ENCODE results near the gene PROSER3.

Gene PROSER3

DNA sequence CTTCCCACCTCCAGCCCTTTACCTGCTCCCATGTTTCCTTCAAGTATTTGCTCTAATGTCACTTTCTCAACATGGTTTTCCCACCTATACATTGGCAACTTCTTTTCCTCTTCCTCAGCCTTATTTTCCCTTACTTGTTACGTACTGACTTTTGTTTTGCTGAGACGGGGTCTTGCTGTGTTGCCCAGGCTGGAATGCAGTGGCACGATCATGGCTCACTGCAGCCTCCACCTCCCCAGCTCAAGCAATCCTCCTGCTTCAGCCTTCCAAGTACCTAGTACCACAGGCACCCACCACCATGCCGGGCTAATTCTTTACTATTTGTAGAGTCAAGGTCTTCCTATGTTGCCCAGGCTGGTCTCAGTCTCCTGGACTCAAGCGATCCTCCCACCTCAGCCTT is 49.7 kb downstream of the PROSER3 start:
- no peak overlapping the region for H3K4me3 ChIP-seq
- intact Hi-C loops (cut with DNase I; ENCODE audit: low total_unique reads): no loop called here
- H3K27ac ChIP-seq: no peak overlapping the region
- no peaks in the 10 kb centered on the region for H3K36me3 ChIP-seq
- no peaks in the 10 kb centered on the region for H3K9me3 ChIP-seq
- DNase-seq: no peak
- TF ChIP-seq, protein P1, sequence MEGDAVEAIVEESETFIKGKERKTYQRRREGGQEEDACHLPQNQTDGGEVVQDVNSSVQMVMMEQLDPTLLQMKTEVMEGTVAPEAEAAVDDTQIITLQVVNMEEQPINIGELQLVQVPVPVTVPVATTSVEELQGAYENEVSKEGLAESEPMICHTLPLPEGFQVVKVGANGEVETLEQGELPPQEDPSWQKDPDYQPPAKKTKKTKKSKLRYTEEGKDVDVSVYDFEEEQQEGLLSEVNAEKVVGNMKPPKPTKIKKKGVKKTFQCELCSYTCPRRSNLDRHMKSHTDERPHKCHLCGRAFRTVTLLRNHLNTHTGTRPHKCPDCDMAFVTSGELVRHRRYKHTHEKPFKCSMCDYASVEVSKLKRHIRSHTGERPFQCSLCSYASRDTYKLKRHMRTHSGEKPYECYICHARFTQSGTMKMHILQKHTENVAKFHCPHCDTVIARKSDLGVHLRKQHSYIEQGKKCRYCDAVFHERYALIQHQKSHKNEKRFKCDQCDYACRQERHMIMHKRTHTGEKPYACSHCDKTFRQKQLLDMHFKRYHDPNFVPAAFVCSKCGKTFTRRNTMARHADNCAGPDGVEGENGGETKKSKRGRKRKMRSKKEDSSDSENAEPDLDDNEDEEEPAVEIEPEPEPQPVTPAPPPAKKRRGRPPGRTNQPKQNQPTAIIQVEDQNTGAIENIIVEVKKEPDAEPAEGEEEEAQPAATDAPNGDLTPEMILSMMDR (IDR thresholded peaks at IDR 0.05): no peak
- H3K4me1 ChIP-seq: no peaks in the 10 kb centered on the region
- H3K27me3 ChIP-seq: peaks cover 0 to 27% of the 10 kb centered on the region in 2 donors

GRCh38 chr19:35811317-35812219 is 53.6 kb downstream of the PROSER3 start:
- Histone ChIP-seq H3K9me3 (no peaks in the 10 kb centered on the region), H3K27me3 (peaks cover 0 to 33% of the 10 kb centered on the region in 2 donors), H3K4me3 (no peak overlapping the region), H3K27ac (no peak overlapping the region), H3K36me3 (no peaks in the 10 kb centered on the region), H3K4me1 (no peaks in the 10 kb centered on the region)
- TF ChIP-seq, protein P1 (IDR thresholded peaks at IDR 0.05): no peak
- intact Hi-C loops (cut with DNase I; ENCODE audit: low total_unique reads): no loop called here
- no peak for DNase-seq

- no peak for DNase-seq
- no peak within 1 kb of the TSS for H3K4me3 ChIP-seq
- intact Hi-C loops (cut with DNase I; ENCODE audit: low total_unique reads): no loop called here
- no peaks in the 10 kb centered on the region for H3K36me3 ChIP-seq
- no peak within 1 kb of the TSS for H3K27ac ChIP-seq
- peaks cover 0 to 29% of the 10 kb centered on the region in 2 donors for H3K27me3 ChIP-seq
- TF ChIP-seq, protein P1 (IDR thresholded peaks at IDR 0.05): no peak
- H3K4me1 ChIP-seq: no peaks in the 10 kb centered on the region
- no peaks in the 10 kb centered on the region for H3K9me3 ChIP-seq
Measured at GRCh38 chr19:35812220-35813042, 54.5 kb downstream of the PROSER3 start, which contains the start of gene PRODH2. Gene PRODH2, minus strand, starts transcription at chr19:35812845. Its CDS starts 40 bp downstream, at chr19:35812805.

DNA sequence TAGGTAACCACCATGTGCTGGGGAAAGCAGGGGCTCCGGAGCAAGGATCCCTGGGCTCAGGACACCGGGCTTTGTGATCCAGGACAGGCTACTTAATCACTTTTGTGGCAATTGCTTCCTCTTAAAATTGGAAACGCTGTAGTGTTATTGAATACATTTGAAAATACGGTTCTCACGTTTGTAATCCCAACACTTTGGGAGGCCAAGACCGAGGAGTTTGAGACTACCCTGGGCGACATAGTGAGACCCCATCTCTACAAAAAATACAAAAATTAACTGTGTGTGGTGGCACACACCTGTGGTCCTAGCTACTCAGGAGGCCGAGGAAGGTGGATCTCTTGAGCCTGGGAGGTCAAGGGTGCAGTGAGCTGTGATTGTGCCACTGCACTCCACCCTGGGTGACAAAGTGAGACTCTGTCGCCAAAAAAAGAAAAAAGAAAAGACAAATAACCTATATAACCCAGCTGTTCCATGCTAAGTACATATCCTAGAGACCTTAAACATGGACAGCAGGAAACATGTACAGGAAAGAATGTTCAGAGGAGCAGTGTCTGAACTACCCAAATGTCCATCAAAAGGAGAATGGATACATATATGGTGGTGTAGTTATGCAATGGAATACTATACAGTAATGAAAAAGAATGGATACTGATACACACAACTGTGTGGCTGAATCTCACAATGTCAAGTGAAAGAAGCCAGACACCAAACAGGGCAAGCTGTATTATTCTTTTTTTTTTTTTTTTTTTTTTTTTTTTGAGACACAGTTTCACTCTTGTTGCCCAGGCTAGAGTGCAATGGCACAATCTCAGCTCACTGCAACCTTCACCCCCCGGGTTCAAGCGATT is 55.3 kb downstream of the PROSER3 start:
- no peaks in the 10 kb centered on the region for H3K4me1 ChIP-seq
- H3K36me3 ChIP-seq: no peaks in the 10 kb centered on the region
- TF ChIP-seq, protein P1 (IDR thresholded peaks at IDR 0.05): no peak
- intact Hi-C loops (cut with DNase I; ENCODE audit: low total_unique reads): no loop called here
- no peak for DNase-seq
- H3K4me3 ChIP-seq: no peak overlapping the region
- no peak overlapping the region for H3K27ac ChIP-seq
- H3K9me3 ChIP-seq: no peaks in the 10 kb centered on the region
- H3K27me3 ChIP-seq: peaks cover 0 to 33% of the 10 kb centered on the region in 2 donors

DNA sequence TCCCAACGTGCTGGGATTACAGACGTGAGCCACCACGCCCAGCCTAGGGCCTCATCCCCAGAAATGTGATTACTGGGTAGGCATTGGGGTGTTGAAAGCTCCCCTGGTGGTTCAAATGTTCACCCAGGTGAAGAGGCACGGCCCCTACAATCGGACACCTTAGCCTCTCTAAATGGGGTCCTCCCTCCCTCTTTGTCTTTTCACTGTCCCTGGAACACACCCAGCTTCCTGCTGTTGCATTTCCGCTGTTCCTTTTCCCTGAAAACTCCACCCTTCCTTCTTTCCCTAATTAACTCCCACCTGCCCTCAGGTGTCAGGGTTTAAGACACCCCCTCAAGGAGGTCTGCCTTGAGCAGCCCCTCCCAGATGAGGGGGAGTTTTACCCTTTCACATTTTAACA is 58.3 kb downstream of the PROSER3 start:
- H3K27me3 ChIP-seq: peaks cover 0 to 37% of the 10 kb centered on the region in 2 donors
- no peaks in the 10 kb centered on the region for H3K36me3 ChIP-seq
- H3K4me1 ChIP-seq: no peaks in the 10 kb centered on the region
- no peaks in the 10 kb centered on the region for H3K9me3 ChIP-seq
- TF ChIP-seq, protein P1 (IDR thresholded peaks at IDR 0.05): no peak
- intact Hi-C loops (cut with DNase I; ENCODE audit: low total_unique reads): no loop called here
- no peak overlapping the region for H3K4me3 ChIP-seq
- no peak overlapping the region for H3K27ac ChIP-seq
- no peak for DNase-seq

Measured in tibial artery (tissue), 4 donors.